Measurements from ENCODE around the gene UBE2M.

GRCh38 chr19:58520257-58520599 is 38.2 kb downstream of the UBE2M start:
- TF ChIP-seq CTCF (IDR thresholded peaks at IDR 0.05), result no peak
- TF ChIP-seq, protein P1, sequence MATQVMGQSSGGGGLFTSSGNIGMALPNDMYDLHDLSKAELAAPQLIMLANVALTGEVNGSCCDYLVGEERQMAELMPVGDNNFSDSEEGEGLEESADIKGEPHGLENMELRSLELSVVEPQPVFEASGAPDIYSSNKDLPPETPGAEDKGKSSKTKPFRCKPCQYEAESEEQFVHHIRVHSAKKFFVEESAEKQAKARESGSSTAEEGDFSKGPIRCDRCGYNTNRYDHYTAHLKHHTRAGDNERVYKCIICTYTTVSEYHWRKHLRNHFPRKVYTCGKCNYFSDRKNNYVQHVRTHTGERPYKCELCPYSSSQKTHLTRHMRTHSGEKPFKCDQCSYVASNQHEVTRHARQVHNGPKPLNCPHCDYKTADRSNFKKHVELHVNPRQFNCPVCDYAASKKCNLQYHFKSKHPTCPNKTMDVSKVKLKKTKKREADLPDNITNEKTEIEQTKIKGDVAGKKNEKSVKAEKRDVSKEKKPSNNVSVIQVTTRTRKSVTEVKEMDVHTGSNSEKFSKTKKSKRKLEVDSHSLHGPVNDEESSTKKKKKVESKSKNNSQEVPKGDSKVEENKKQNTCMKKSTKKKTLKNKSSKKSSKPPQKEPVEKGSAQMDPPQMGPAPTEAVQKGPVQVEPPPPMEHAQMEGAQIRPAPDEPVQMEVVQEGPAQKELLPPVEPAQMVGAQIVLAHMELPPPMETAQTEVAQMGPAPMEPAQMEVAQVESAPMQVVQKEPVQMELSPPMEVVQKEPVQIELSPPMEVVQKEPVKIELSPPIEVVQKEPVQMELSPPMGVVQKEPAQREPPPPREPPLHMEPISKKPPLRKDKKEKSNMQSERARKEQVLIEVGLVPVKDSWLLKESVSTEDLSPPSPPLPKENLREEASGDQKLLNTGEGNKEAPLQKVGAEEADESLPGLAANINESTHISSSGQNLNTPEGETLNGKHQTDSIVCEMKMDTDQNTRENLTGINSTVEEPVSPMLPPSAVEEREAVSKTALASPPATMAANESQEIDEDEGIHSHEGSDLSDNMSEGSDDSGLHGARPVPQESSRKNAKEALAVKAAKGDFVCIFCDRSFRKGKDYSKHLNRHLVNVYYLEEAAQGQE (IDR thresholded peaks at IDR 0.05; ENCODE audit: low read depth, low read length), result no peak
- TF ChIP-seq, protein P2, sequence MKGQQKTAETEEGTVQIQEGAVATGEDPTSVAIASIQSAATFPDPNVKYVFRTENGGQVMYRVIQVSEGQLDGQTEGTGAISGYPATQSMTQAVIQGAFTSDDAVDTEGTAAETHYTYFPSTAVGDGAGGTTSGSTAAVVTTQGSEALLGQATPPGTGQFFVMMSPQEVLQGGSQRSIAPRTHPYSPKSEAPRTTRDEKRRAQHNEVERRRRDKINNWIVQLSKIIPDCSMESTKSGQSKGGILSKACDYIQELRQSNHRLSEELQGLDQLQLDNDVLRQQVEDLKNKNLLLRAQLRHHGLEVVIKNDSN (IDR thresholded peaks at IDR 0.05; ENCODE audit: borderline replicate concordance, low read depth), result no peak
